HG03521 (cell line): Measurements from ENCODE around the gene DCXR.

ENCODE experiments used
- ATAC-seq: cut with Tn5 transposase; IDR thresholded peaks from one replicate; pipeline ENCODE4 v1.9.1; 2021; ENCODE audit warnings: mild to moderate bottlenecking, moderate library complexity; ENCODE audit not compliant: unreplicated experiment

DCXR gene

DNA sequence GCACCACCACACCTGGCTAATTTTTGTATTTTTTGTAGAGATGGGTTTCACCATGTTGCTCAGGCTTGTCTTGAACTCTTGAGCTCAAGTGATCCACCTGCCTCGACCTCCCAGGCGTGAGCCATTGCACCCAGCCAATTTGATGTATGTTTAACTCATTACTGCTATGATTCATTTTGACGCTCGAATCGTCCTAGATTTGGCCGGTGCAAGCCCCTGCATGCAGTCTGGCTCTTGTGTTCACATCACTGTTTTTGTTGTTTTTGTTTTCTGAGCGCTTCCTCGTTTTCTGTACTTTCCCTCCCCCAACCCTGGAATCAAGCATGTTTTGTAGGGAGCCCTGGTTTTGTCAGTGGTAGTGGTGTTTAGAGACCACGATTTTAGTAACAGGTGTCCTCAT is 35.9 kb upstream of the DCXR start:
- ATAC-seq, result no peak

DNA sequence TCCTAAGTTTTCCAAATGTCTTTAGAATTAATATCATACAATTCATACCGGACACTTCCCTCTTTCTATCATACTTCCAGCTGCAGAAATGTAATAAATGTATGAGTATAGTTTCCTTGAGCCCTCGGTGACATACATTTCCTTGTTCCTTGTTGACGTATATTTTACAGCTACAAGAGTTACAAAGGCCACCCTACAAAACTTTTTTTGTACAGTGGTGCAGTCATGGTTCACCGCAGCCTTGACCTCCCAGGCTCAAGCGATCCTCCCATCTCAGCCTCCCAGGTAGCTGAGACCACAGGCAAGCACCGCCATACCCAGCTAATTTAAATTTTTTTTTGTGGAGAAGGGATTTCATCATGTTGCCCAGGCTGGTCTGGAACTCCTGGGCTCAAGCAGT is 35.3 kb upstream of the DCXR start:
- ATAC-seq, result no peak

GRCh38 chr17:82070611-82071010 is 33.1 kb upstream of the DCXR start:
- no peak for ATAC-seq

DNA sequence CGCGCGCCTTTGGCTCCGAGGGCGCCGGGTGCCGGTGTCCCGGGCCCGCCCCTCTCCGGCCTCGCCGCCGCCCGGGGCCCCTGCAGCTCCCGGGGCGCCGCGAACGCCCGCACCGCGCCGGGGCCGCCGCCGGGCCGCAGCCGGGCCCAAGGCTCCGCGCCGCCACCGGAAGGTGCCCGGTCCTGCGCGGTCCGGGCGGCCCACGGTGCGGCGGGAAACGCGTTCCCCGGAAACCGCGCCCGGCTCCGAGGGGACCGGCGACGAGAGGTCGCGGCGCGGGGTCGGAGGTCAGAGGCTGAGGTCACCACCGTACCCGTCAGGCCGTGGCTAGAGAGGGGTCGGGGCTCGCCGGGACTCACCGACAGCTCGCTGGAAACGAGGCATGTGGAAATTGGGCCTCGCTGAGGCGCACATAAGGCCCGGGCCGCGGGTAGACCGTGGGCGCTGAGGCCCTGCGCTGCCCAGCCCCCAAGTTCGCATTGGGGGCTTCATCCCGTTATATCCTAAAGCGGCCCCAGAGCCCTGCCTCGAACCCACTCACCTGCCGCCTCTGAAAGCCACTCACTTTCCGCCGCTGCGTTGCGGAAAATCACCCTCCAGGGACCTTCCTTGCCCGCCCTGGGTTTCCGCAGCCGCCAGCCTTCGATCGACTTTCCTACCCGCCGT is 28.3 kb upstream of the DCXR start, which contains the start of gene DUS1L:
DUS1L (minus strand) TSS at position 167 of the 666 bp plus-strand sequence. CDS start 745 bp downstream, outside the sequence.
- ATAC-seq, result peak; percentile 67

DNA sequence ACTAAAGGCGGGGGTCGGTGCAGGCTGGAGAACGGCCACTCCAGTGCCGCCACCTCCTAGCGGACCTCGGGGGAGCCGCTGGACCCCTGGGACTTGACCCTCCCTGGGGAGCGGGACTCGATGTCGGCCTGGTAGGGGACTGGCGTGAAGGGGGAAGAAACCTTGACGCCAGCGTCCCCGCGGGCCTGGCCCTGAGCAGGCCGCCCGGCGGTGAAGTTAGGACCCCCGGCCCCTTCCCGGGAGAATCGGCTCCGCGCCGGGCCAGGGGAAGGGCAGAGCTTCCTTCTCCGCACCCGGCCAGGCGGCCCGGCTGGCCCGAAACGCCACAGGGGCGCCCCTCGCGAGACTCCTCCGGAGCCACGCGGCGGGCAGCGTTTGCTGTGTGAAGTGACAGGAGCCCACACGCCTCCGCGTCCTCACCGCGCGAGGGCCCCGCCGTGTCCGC is 27.7 kb upstream of the DCXR start:
- ATAC-seq, result peak; percentile 28

DNA sequence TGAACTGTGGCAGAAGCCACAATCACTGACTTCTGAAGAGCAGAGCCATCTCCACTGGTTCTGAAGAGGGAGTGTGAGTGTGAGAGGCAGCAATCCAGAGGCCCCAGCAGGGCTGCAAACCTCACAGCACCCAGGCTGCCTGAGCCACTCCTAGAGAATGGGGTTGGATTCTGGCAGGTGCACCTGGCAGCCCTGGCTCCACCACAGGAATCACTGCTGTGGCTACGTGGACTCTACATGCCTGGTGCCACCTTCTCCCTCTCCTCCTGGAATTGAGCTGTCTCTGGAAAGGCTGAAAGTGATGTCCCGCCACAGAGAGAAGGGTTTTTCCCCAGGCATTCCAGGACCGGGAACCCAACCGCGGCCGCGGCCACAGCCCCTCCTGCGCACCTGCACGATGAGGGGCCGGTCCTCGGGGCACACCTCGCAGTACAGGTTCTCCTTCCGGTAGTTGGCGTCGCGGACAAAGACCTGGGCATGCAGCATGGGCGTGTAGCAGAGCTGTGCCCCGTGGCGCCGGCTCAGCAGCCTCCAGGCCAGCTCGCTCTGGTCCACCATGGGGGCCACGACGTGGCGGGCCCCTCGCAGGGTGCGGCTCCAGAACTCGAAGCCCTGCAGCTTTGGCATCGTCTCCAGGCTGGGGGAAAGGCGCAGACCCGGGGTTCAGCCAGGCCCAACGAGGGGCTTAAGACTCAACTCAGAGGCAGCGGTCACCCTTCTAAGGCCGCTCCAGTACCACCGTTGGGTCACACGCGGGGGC is 27.1 kb upstream of the DCXR start:
- no peak for ATAC-seq

DNA sequence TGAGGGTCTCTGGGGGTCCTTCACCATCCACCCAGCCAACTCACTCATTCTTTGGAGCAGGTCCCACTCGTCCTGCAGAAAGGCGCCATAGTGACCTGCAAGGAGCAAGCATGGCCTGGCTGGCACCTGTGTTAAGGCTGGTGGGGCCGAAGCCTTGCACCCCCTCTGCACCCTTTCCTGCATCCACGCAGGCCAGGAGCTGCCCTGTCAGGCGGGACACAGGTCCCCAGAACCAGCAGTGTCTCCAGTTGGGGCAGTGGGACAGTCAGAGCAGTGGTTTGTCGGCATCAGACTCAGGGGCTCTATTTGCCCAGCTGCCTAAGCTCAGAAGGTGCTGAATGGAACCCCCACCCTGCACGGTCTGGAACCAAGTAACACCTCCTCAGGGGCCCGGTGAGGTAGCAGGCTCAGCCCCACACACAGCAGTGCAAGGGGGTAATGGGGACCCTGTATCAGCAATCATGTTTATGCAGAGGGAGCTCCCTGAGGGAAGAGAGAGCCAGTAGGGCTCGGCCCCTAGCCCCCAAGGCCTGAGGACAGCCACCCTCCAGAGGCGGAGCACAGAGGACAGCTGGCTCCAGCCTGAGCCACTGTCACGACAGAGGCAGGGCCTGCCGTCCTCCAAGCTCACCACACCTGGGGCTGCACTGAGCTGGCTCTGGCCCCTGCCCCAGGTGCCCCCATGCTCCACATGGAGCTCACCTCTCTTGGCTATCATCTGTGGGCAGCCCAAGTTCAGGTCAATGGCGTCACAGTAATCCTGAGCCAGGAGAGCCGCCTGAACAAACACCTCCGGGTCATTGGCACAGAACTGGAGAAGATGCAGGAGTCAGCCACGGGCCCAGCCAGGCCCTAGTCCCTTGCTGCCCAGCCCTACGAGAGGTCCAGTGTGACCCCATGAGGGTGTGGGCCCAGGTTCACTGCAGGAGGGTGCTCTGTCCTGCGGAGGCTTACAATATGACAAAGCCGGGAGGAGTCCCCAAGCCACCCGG is 26.2 kb upstream of the DCXR start:
- no peak for ATAC-seq

- no peak for ATAC-seq
Observed at GRCh38 chr17:82062984-82063368, 25.5 kb upstream of the DCXR start.

- no peak for ATAC-seq
Observed at GRCh38 chr17:82062076-82062983, 24.8 kb upstream of the DCXR start.

- ATAC-seq, result no peak
Observed at GRCh38 chr17:82061047-82061925, 23.8 kb upstream of the DCXR start.

GRCh38 chr17:82060614-82061013 is 23.1 kb upstream of the DCXR start:
- no peak for ATAC-seq

GRCh38 chr17:82060001-82060380 is 22.5 kb upstream of the DCXR start:
- no peak for ATAC-seq

DNA sequence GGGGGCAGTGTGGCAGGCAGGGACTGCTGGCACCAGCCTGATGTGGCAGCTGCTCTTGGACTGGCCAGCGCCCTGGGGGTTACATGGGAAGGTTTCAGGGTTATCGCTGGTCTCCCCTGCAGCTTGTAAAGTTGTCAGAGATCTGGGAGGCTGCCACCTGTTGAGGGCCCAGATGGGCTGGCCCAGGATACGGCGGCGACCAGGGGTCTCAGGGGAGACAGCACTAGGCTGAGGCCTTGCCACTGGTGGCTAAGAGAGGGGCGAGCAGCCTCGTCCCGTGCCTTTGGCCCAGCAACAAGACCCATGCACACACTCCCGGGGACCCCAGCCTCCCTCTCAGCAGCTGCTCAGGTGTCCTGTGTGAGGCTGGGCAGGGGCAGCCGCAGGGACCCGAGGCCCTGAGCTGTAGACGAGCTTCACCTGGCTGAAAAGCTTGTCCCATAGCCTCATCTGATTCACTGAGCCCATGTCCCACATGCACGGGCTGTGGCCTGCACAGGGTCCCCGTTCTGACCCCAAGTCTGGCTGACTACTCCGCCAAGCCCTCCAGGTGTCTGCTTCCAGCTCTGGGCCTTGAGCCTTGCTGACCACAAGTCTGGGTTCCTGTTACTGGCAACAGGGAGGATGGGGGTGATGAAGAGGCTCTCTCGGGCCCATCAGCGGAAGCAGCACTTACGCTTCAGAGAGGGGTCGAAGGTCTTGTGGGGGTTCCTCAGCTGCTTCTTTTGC is 21.9 kb upstream of the DCXR start:
- ATAC-seq, result no peak

- no peak for ATAC-seq
Observed at GRCh38 chr17:82058855-82059249, 21.4 kb upstream of the DCXR start.

- ATAC-seq, result no peak
Observed at GRCh38 chr17:82058230-82058854, 20.8 kb upstream of the DCXR start.

DNA sequence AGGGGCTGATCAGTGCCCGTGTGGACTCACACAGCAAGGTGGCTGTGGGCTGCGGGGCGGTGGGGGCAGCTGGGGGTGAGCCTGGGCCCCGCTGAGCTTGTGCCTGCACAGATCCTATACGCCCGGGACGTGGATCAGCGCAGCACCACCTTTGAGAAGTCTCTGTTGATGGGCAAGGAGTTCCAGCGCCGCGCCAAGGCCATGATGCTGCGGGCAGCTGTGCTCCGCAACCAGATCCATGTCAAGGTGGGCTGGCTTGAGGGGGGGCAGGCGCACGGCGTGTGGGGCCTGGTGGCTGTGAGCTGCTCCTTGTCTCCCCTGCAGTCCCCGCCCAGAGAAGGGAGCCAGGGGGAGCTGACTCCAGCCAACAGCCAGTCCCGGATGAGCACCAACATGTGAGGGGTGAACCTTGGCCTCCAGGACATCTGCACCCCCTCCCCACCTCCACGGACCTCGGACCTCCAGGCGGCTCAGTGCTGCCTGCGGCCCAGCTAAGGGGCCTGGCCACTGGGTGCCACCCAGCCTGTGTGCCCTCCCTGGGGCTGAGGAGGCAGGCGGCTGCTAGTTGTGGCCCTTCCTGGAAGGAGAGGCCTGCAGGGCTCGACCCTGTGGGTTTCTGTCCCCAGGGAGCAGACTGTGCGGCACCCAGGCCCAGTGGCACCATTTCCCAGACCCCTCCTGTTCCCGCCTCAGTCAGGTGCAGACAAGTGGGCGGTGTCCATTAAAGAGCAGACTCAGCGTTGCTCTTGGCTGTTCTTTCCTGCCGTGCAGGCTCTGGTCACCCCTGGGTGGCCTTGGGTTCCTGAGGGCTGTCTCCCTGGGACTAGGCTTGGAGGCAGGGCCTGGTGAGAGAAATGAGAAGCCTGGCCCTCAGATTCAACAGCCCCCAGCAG is 19.5 kb upstream of the DCXR start:
- ATAC-seq, result no peak
